Measurements from ENCODE around the gene MRPL49. TPM values are rescaled to one million over a fixed set of nuclear protein-coding genes. Genes with fewer than 3 reads are reported as not detected.

MRPL49 gene
- total RNA-seq, 4 donors from 2014 or later, result 76.2 to 113 (median 91.5) TPM

DNA sequence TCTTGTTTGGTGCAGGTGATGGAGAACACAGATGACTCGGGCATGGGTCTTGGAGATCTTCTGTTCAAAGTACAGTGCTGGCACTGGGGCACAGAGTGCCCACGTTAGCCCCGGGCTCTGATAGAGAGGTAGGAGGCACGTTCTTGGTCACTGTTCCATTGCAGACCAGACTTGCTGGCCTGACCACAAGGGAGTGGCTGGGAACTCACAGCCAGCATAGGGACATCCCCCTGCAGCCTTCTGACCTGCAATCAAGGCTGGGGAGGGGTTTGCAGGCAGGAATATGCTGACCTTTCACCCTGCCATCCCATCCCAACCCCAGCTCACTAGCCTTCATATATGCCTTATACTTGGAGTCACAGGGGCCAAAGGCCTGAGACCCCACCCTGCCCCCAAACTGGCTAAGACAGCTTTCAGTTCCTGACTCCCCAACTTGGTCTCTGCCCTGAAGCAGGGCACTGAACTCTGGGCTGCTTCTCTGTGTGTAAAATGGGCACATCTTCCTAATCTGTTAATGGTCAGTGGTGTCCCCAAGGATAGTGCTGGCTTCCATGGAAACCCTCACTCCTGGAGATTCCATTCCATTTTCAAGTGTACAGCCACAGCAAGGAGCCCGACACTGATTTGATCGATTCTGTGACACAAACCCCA lies 4.6 kb downstream of the MRPL49 start:
- Histone ChIP-seq H3K4me3 (no peak overlapping the region), H3K4me1 (peaks cover 9 to 21% (median 19%) of the 10 kb centered on the region in 4 donors), H3K27me3 (no peaks in the 10 kb centered on the region), H3K36me3 (peaks cover 64 to 77% (median 75%) of the 10 kb centered on the region in 4 donors), H3K9me3 (no peaks in the 10 kb centered on the region), H3K27ac (replicated peaks in 1 of 4) (no peak overlapping the region)
- 85% methylated on average over 4 of the region's 6 CpGs for WGBS
- no peak for DNase-seq (ENCODE audit: extremely low spot score)
- no peak for TF ChIP-seq POLR2AphosphoS5 (IDR thresholded peaks at IDR 0.05)
- no peak for TF ChIP-seq POLR2A (IDR thresholded peaks at IDR 0.05; ENCODE audit: low read depth)
- no peak for TF ChIP-seq EP300 (IDR thresholded peaks at IDR 0.05)
- TF ChIP-seq, protein P1, sequence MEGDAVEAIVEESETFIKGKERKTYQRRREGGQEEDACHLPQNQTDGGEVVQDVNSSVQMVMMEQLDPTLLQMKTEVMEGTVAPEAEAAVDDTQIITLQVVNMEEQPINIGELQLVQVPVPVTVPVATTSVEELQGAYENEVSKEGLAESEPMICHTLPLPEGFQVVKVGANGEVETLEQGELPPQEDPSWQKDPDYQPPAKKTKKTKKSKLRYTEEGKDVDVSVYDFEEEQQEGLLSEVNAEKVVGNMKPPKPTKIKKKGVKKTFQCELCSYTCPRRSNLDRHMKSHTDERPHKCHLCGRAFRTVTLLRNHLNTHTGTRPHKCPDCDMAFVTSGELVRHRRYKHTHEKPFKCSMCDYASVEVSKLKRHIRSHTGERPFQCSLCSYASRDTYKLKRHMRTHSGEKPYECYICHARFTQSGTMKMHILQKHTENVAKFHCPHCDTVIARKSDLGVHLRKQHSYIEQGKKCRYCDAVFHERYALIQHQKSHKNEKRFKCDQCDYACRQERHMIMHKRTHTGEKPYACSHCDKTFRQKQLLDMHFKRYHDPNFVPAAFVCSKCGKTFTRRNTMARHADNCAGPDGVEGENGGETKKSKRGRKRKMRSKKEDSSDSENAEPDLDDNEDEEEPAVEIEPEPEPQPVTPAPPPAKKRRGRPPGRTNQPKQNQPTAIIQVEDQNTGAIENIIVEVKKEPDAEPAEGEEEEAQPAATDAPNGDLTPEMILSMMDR (IDR thresholded peaks at IDR 0.05), result no peak
- intact Hi-C loops (cut with DNase I), result no loop called here

DNA sequence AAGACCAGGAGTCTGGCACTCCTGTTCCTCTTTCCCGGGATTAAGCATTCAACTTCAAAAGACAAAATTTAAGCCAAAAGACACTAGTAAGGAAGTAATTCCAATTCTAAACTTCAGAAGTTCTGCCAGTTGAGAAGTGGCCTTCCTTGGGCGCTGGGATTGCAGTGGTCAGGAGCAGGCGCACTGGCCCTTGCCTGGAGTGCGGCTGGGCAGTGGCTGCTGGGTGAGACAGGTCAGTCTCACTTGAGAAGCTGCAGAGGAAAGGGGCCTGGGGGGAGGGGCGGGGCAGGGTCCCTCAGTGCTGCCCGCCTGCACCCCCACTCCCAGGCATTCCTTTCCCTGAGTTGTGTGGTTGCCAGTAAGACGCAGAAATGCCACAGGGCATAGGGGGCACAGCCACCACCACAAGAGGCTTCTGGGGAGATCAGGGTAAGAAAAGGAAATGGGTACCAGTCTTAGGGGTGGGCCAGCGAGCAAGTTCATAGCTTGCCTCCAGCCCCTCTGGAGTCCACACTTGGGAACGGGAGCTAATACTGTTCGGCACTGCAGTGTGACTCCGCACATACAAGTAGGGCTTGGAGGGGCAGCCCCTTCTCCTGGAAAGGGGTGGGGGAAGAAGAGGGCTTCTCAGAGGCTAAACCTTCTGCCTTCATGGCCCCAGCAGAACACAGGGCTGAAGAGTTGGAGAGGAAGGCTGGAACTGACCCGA lies 5.5 kb downstream of the MRPL49 start:
- Histone ChIP-seq H3K27ac (replicated peaks in 1 of 4) (no peak overlapping the region), H3K4me1 (peaks cover 11 to 27% (median 23%) of the 10 kb centered on the region in 4 donors), H3K9me3 (no peaks in the 10 kb centered on the region), H3K36me3 (peaks cover 64 to 86% (median 84%) of the 10 kb centered on the region in 4 donors), H3K4me3 (no peak overlapping the region), H3K27me3 (no peaks in the 10 kb centered on the region)
- intact Hi-C loops (cut with DNase I), result no loop called here
- TF ChIP-seq POLR2A (IDR thresholded peaks at IDR 0.05; ENCODE audit: low read depth), result no peak
- TF ChIP-seq, protein P1 (IDR thresholded peaks at IDR 0.05), result no peak
- TF ChIP-seq POLR2AphosphoS5 (IDR thresholded peaks at IDR 0.05), result no peak
- TF ChIP-seq EP300 (IDR thresholded peaks at IDR 0.05), result no peak
- no peak for DNase-seq (ENCODE audit: extremely low spot score)
- WGBS, result 78% methylated on average over 12 of the region's 12 CpGs

DNA sequence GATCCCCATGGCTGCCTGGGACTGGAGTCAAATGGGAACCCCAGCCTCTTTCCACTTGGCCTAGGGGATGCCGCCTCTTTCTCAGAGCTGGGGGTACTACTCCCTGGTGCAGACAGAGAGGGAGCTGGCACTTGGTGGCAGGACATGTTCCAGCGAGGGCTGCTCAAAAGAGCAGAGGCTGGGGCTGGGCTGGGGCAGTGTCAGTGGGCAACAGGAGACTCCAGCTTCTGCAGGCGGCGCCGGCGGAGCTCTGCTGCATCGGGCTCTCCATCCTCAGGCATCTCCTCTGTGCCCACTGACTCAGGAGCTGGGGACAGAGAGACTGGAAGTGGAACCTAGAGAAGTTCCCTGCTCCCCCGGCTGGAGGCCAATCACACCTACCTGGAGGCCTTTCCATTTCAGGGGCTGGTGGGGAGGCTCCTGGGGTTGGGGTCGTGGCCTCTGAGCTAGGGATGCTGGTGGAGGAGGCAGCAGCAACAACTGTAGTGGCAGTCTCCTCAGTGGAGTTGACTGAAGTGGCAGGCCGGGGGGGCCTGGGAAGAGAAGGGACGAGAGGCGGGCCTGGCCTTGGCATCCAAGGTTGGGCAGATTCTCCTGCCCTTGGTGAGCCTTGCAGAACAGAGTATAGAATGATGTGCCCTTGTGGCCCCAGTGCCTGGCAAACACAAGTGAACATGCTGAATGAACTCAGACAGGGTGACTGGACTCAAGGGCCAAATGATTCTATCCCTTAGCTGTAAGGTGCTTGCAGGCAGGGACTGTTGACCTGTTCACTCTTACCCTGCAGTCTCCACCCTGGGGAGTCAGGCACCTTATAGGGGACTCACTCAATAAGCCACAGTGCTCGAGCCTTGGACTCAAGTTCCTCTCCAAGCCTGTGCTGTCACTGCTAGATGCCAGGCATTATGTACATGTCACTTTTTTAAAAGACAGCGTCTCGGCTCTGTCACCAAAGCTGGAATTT lies 6.3 kb downstream of the MRPL49 start:
- H3K9me3 ChIP-seq, result no peaks in the 10 kb centered on the region
- H3K4me1 ChIP-seq, result peaks cover 13 to 27% (median 23%) of the 10 kb centered on the region in 4 donors
- intact Hi-C loops (cut with DNase I), result no loop called here
- TF ChIP-seq EP300 (IDR thresholded peaks at IDR 0.05), result no peak
- TF ChIP-seq, protein P1 (IDR thresholded peaks at IDR 0.05), result no peak
- TF ChIP-seq POLR2A (IDR thresholded peaks at IDR 0.05; ENCODE audit: low read depth), result no peak
- no peak for TF ChIP-seq POLR2AphosphoS5 (IDR thresholded peaks at IDR 0.05)
- H3K36me3 ChIP-seq, result peaks cover 64 to 92% (median 89%) of the 10 kb centered on the region in 4 donors
- no peak overlapping the region for H3K4me3 ChIP-seq
- no peak for DNase-seq (ENCODE audit: extremely low spot score)
- 81% methylated on average over 13 of the region's 15 CpGs for WGBS
- no peaks in the 10 kb centered on the region for H3K27me3 ChIP-seq
- no peak overlapping the region for H3K27ac ChIP-seq (replicated peaks in 1 of 4)

DNA sequence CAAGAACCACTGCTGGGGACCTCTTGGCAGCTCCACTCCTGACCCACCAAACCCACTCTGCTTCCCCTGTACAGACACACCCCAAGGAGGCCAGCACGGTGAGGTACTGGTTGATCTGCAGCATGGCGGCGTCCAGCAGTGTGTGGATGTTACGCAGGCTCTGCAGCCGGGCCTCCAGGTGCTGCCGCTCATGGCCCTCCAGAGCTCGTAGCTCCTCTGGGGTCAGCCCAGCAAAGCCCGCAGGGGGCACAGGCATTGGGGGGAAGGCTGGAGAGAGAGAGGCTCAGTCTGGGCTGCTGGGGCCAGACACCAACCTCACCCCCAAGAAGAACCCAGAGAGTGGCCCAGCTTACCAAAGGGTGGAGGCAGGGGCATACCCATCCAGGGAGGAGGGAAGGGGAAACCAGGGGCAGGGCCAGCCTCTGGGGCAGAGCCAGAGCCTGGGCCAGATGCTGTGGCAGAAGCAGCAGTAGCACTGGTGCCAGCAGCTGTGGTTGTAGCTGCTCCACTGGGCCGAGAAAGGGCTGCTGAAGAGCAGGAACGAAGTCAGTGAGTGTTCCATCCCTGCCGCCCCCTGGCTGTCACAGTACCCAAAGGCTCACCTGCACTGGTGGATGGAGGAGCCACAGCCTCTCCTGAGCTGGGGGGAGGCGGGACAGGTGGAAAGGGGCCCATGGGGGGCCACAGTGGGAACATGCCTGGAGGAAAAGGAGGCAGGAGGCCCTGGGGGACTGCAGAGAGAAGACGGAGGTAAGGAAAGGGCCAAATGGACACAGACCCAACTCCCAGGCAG lies 7.7 kb downstream of the MRPL49 start:
- H3K4me3 ChIP-seq, result no peak overlapping the region
- WGBS, result 86% methylated on average over 13 of the region's 13 CpGs
- H3K36me3 ChIP-seq, result peaks cover 59 to 84% (median 83%) of the 10 kb centered on the region in 4 donors
- no peaks in the 10 kb centered on the region for H3K27me3 ChIP-seq
- intact Hi-C loops (cut with DNase I), result loop anchor here (5.0 kb wide), 1 partner anchor 52 kb away; the partner anchor contains the start of gene CAPN1
- DNase-seq (ENCODE audit: extremely low spot score), result no peak
- H3K4me1 ChIP-seq, result peaks cover 16 to 25% (median 21%) of the 10 kb centered on the region in 4 donors
- TF ChIP-seq, protein P1 (IDR thresholded peaks at IDR 0.05), result no peak
- TF ChIP-seq POLR2A (IDR thresholded peaks at IDR 0.05; ENCODE audit: low read depth) (no peak), POLR2AphosphoS5 (IDR thresholded peaks at IDR 0.05) (no peak), EP300 (IDR thresholded peaks at IDR 0.05) (no peak)
- H3K27ac ChIP-seq (replicated peaks in 1 of 4), result no peak overlapping the region
- no peaks in the 10 kb centered on the region for H3K9me3 ChIP-seq
